SK-N-MC (cell line): ENCODE results near the gene CRACDL.

Experiments
- EZH2 ChIP-seq: fragments of 200-600 bp; sonication (generic); IDR thresholded peaks from one replicate; pipeline ENCODE4 v1.6.1; 2017; ENCODE audit warnings: antibody characterized with exemption
- FOXP2 ChIP-seq: optimal IDR thresholded peaks from 2 replicates; pipeline ENCODE3; 2011; ENCODE audit warnings: mild to moderate bottlenecking, moderate library complexity; ENCODE audit not compliant: insufficient read depth; ENCODE audit errors: extremely low read length, control extremely low read depth
- POLR2AphosphoS5 ChIP-seq: IDR thresholded peaks from 2 replicates; pipeline ENCODE4 v1.6.1; 2012; ENCODE audit warnings: mild to moderate bottlenecking, low read depth, low read length, borderline replicate concordance

GRCh38 chr2:98883780-98884211 is 52.2 kb downstream of the CRACDL start:
- TF ChIP-seq FOXP2 (no peak), EZH2 (no peak), POLR2AphosphoS5 (no peak)
